Naive thymus-derived CD4-positive, alpha-beta T cell (primary cell): ENCODE data around the gene KRT40. TPM values are rescaled to one million over a fixed set of nuclear protein-coding genes. Genes with fewer than 3 reads are reported as not detected.

Experiments used
- ATAC-seq: fragments of 150-1000 bp; cut with Tn5 transposase; 2 replicates; pipeline ENCODE4 v1.10.0; 2021; ENCODE audit warnings: mild to moderate bottlenecking, moderate library complexity
- CTCF ChIA-PET: fragments of 350-600 bp; sonication (Branson Sonifier 250); formaldehyde crosslinking; loops from one replicate; lab custom pipeline; 2021; ENCODE audit warnings: antibody characterized with exemption; lab: Charles Lee
- POLR2A ChIA-PET: fragments of 350-600 bp; sonication (Branson Sonifier 250); formaldehyde crosslinking; loops from one replicate; lab custom pipeline; 2021; ENCODE audit warnings: antibody characterized with exemption, inconsistent platforms; lab: Charles Lee
- DNase-seq, 9 donors: peaks; one replicate each; pipeline versions ENCODE4 v3.0.0 to v3.0.0-alpha.2; 2020 to 2022; ENCODE audit warnings: mixed read lengths in 1 of 9
- H3K27ac ChIP-seq: one replicate; pipeline ENCODE4 v1.7.0; 2013; ENCODE audit warnings: mild to moderate bottlenecking, low read depth, low read length, moderate library complexity
- H3K27me3 ChIP-seq, 2 donors: one replicate each; pipeline ENCODE4 v1.7.0; 2013; ENCODE audit warnings: low read length in 2 of 2, mild to moderate bottlenecking in 2 of 2, moderate library complexity in 2 of 2; ENCODE audit not compliant: control insufficient read depth in 2 of 2, insufficient read depth in 2 of 2
- H3K36me3 ChIP-seq, 3 experiments: 1 replicate in 2 of 3; 2 replicates in 1 of 3; pipeline ENCODE4 v1.7.0; 2013; ENCODE audit warnings: low read length in 3 of 3, mild to moderate bottlenecking in 3 of 3, moderate library complexity in 1 of 3; ENCODE audit not compliant: insufficient read depth in 3 of 3, control insufficient read depth in 2 of 3
- H3K4me1 ChIP-seq, 2 donors: one replicate each; pipeline ENCODE4 v1.7.0; 2013; ENCODE audit warnings: low read length in 2 of 2, mild to moderate bottlenecking in 2 of 2, moderate library complexity in 1 of 2; ENCODE audit not compliant: control insufficient read depth in 2 of 2, insufficient read depth in 2 of 2
- H3K4me3 ChIP-seq: 2 replicates; pipeline ENCODE4 v1.7.0; 2013; ENCODE audit warnings: mild to moderate bottlenecking, low read length
- H3K9me3 ChIP-seq, 3 experiments: 1 replicate in 2 of 3; 2 replicates in 1 of 3; pipeline ENCODE4 v1.7.0; 2013; ENCODE audit warnings: low read length in 3 of 3; ENCODE audit not compliant: control insufficient read depth in 2 of 3
- H3K27ac Mint-ChIP-seq, 9 donors: one replicate each; pipeline ENCODE4 v1.8.0; 2020 to 2022; ENCODE audit warnings: mixed read lengths in 9 of 9, mild to moderate bottlenecking in 8 of 9, moderate library complexity in 5 of 9, inconsistent platforms in 2 of 9
- H3K27me3 Mint-ChIP-seq, 5 donors: one replicate each; pipeline ENCODE4 v1.8.0; 2021 to 2022; ENCODE audit warnings: mixed read lengths in 5 of 5, mild to moderate bottlenecking in 1 of 5
- H3K36me3 Mint-ChIP-seq, 5 donors: one replicate each; pipeline ENCODE4 v1.8.0; 2020 to 2022; ENCODE audit warnings: mixed read lengths in 5 of 5, mild to moderate bottlenecking in 3 of 5, inconsistent platforms in 1 of 5
- H3K4me1 Mint-ChIP-seq, 7 donors: one replicate each; pipeline ENCODE4 v1.8.0; 2020 to 2022; ENCODE audit warnings: mixed read lengths in 7 of 7, mild to moderate bottlenecking in 3 of 7, inconsistent platforms in 1 of 7
- H3K4me3 Mint-ChIP-seq, 10 donors: one replicate each; pipeline ENCODE4 v1.8.0; 2020 to 2022; ENCODE audit warnings: mild to moderate bottlenecking in 10 of 10, mixed read lengths in 10 of 10, moderate library complexity in 6 of 10, inconsistent platforms in 2 of 10
- H3K9me3 Mint-ChIP-seq, 11 donors: one replicate each; pipeline ENCODE4 v1.8.0; 2020 to 2022; ENCODE audit warnings: mixed read lengths in 11 of 11, mild to moderate bottlenecking in 4 of 11, inconsistent platforms in 1 of 11, moderate library complexity in 1 of 11
- intact Hi-C, 2 donors: fragments of 100-400 bp; cut with micrococcal nuclease; formaldehyde crosslinking; loops; one replicate each; pipeline ENCODE4 v1.15.1; 2023
- polyA plus RNA-seq, 2 donors: library from polyadenylated mRNA; unstranded; fragments of 300-500 nt; fragmentation: Illumina TruSeq; gene quantifications; one replicate each; pipeline ENCODE4 v1.2.3, GENCODE V29; 2021
- total RNA-seq, 6 experiments: library from RNA in 5 of 6; stranded (reverse) in 5 of 6; gene quantifications; 1 replicate in 5 of 6; 2 replicates in 1 of 6; pipeline ENCODE4 v1.2.3 and lab custom pipeline; 2021 to 2026

The KRT40 gene
- total and polyA plus RNA-seq, 7 experiments from 2014 or later, result not detected

GRCh38 chr17:40958086-40958953 lies 25.8 kb downstream of the KRT40 start:
- H3K9me3 ChIP-seq, result no peaks in the 10 kb centered on the region
- Mint-ChIP-seq H3K4me3 (no peak overlapping the region), H3K27ac (no peak overlapping the region), H3K9me3 (peaks cover 0 to 2% (median 0%) of the 10 kb centered on the region in 11 donors), H3K27me3 (peaks cover 17 to 31% (median 28%) of the 10 kb centered on the region in 5 donors), H3K4me1 (peaks cover 0 to 6% (median 0%) of the 10 kb centered on the region in 7 donors), H3K36me3 (peaks cover 0 to 2% (median 0%) of the 10 kb centered on the region in 5 donors)
- ChIA-PET POLR2A (no interaction called here), CTCF (no interaction called here)
- H3K36me3 ChIP-seq, result no peaks in the 10 kb centered on the region
- H3K4me1 ChIP-seq, result no peaks in the 10 kb centered on the region
- no peak overlapping the region for H3K27ac ChIP-seq
- ATAC-seq (no peak), DNase-seq (no peak)
- H3K4me3 ChIP-seq, result no peak overlapping the region
- intact Hi-C loops, result no loop called here
- no peaks in the 10 kb centered on the region for H3K27me3 ChIP-seq

- H3K27ac Mint-ChIP-seq, result no peak overlapping the region
These were observed 27.5 kb downstream of the KRT40 start for GRCh38 chr17:40956401-40957254.

GRCh38 chr17:40953881-40954280 lies 30.2 kb downstream of the KRT40 start:
- H3K27me3 ChIP-seq, result no peaks in the 10 kb centered on the region
- intact Hi-C loops, result no loop called here
- POLR2A ChIA-PET, result no interaction called here
- CTCF ChIA-PET, result no interaction called here
- no peaks in the 10 kb centered on the region for H3K4me1 ChIP-seq
- no peaks in the 10 kb centered on the region for H3K36me3 ChIP-seq
- DNase-seq (no peak), ATAC-seq (no peak)
- no peaks in the 10 kb centered on the region for H3K9me3 ChIP-seq
- Mint-ChIP-seq H3K27ac (no peak overlapping the region), H3K27me3 (peaks cover 36 to 56% (median 49%) of the 10 kb centered on the region in 5 donors), H3K4me3 (no peak overlapping the region), H3K4me1 (no peaks in the 10 kb centered on the region), H3K36me3 (no peaks in the 10 kb centered on the region), H3K9me3 (peaks cover 0 to 1% (median 0%) of the 10 kb centered on the region in 11 donors)
- H3K4me3 ChIP-seq, result no peak overlapping the region
- H3K27ac ChIP-seq, result no peak overlapping the region

More at GRCh38 chr17:40956401-40957254, 27.5 kb downstream of the KRT40 start:
- Mint-ChIP-seq H3K4me1 (peaks cover 0 to 6% (median 0%) of the 10 kb centered on the region in 7 donors), H3K9me3 (peaks cover 0 to 1% (median 0%) of the 10 kb centered on the region in 11 donors), H3K36me3 (no peaks in the 10 kb centered on the region), H3K4me3 (no peak overlapping the region), H3K27me3 (peaks cover 18 to 41% (median 36%) of the 10 kb centered on the region in 5 donors)
- ChIA-PET POLR2A (no interaction called here), CTCF (no interaction called here)
- H3K36me3 ChIP-seq, result no peaks in the 10 kb centered on the region
- intact Hi-C loops, result no loop called here
- ATAC-seq, result no peak
- no peaks in the 10 kb centered on the region for H3K27me3 ChIP-seq
- H3K4me3 ChIP-seq, result no peak overlapping the region
- H3K4me1 ChIP-seq, result no peaks in the 10 kb centered on the region
- no peak for DNase-seq
- H3K27ac ChIP-seq, result no peak overlapping the region
- no peaks in the 10 kb centered on the region for H3K9me3 ChIP-seq

GRCh38 chr17:40952661-40953060 lies 31.5 kb downstream of the KRT40 start:
- no peaks in the 10 kb centered on the region for H3K36me3 ChIP-seq
- Mint-ChIP-seq H3K4me3 (no peak overlapping the region), H3K27me3 (peaks cover 39 to 68% (median 60%) of the 10 kb centered on the region in 5 donors), H3K27ac (no peak overlapping the region), H3K9me3 (peaks cover 0 to 1% (median 0%) of the 10 kb centered on the region in 11 donors), H3K36me3 (no peaks in the 10 kb centered on the region), H3K4me1 (no peaks in the 10 kb centered on the region)
- H3K4me3 ChIP-seq, result no peak overlapping the region
- intact Hi-C loops, result no loop called here
- ChIA-PET CTCF (interaction anchor here (1.0 kb wide), 1 partner anchor 696 kb away, joined by 3 read pairs; no protein-coding TSS in a partner anchor), POLR2A (interaction anchor here (0.6 kb wide), 1 partner anchor 495 kb away, joined by 3 read pairs; no protein-coding TSS in a partner anchor)
- H3K27me3 ChIP-seq, result no peaks in the 10 kb centered on the region
- DNase-seq (no peak), ATAC-seq (peak; percentile 31)
- no peaks in the 10 kb centered on the region for H3K4me1 ChIP-seq
- H3K27ac ChIP-seq, result no peak overlapping the region
- no peaks in the 10 kb centered on the region for H3K9me3 ChIP-seq

- no peaks in the 10 kb centered on the region for H3K36me3 ChIP-seq
- CTCF ChIA-PET, result interaction anchor here (1.0 kb wide), 1 partner anchor 696 kb away, joined by 3 read pairs; no protein-coding TSS in a partner anchor
- H3K27ac Mint-ChIP-seq, result no peak overlapping the region
- peaks cover 42 to 71% (median 64%) of the 10 kb centered on the region in 5 donors for H3K27me3 Mint-ChIP-seq
- no peaks in the 10 kb centered on the region for H3K27me3 ChIP-seq
- intact Hi-C loops, result no loop called here
- no peak for ATAC-seq
- no peak for DNase-seq
- H3K9me3 ChIP-seq, result no peaks in the 10 kb centered on the region
- no peak overlapping the region for H3K4me3 ChIP-seq
- H3K36me3 Mint-ChIP-seq, result no peaks in the 10 kb centered on the region
- no peak overlapping the region for H3K4me3 Mint-ChIP-seq
- H3K27ac ChIP-seq, result no peak overlapping the region
- POLR2A ChIA-PET, result interaction anchor here (0.6 to 0.7 kb wide), 3 partner anchors 339 to 1190 kb away, joined by 3 read pairs; no protein-coding TSS in a partner anchor
- no peaks in the 10 kb centered on the region for H3K4me1 ChIP-seq
- no peaks in the 10 kb centered on the region for H3K4me1 Mint-ChIP-seq
- peaks cover 0 to 1% (median 0%) of the 10 kb centered on the region in 11 donors for H3K9me3 Mint-ChIP-seq
These were observed 32.0 kb downstream of the KRT40 start for GRCh38 chr17:40952154-40952553.

GRCh38 chr17:40951011-40951622 lies 33.0 kb downstream of the KRT40 start:
- H3K4me1 Mint-ChIP-seq, result no peaks in the 10 kb centered on the region
- no peak overlapping the region for H3K4me3 ChIP-seq
- H3K9me3 ChIP-seq, result no peaks in the 10 kb centered on the region
- ChIA-PET POLR2A (no interaction called here), CTCF (no interaction called here)
- no peak overlapping the region for H3K27ac Mint-ChIP-seq
- DNase-seq (no peak), ATAC-seq (no peak)
- no peaks in the 10 kb centered on the region for H3K4me1 ChIP-seq
- peaks cover 0 to 1% (median 0%) of the 10 kb centered on the region in 11 donors for H3K9me3 Mint-ChIP-seq
- no peaks in the 10 kb centered on the region for H3K36me3 Mint-ChIP-seq
- no peaks in the 10 kb centered on the region for H3K27me3 ChIP-seq
- no peaks in the 10 kb centered on the region for H3K36me3 ChIP-seq
- intact Hi-C loops, result no loop called here
- no peak overlapping the region for H3K27ac ChIP-seq
- H3K4me3 Mint-ChIP-seq, result no peak overlapping the region
- H3K27me3 Mint-ChIP-seq, result peaks cover 50 to 80% (median 72%) of the 10 kb centered on the region in 5 donors
